Measurements from ENCODE around the gene GPC3.

- no peak for TF ChIP-seq POLR2A (IDR thresholded peaks at IDR 0.05; ENCODE audit: low read depth, low read length)
- TF ChIP-seq MXI1 (IDR thresholded peaks at IDR 0.05; ENCODE audit: borderline replicate concordance, low read depth, low read length) = no peak
- no peak for TF ChIP-seq CTCF (conservative IDR thresholded peaks at IDR 0.05; ENCODE audit: low read depth, low read length)
- no peak for TF ChIP-seq RAD21 (IDR thresholded peaks at IDR 0.05; ENCODE audit: low read length)
- no peak for TF ChIP-seq USF2 (IDR thresholded peaks at IDR 0.05; ENCODE audit: low read depth, low read length)
- no peak for TF ChIP-seq RFX5 (IDR thresholded peaks at IDR 0.05; ENCODE audit: low read depth, low read length)
- TF ChIP-seq FOS (IDR thresholded peaks at IDR 0.05; ENCODE audit: low read depth, low read length) = no peak
- TF ChIP-seq CEBPB (IDR thresholded peaks at IDR 0.05; ENCODE audit: low read depth, low read length) = no peak
Measured at GRCh38 chrX:133669214-133669613, 316.2 kb downstream of the GPC3 start.

Data from IMR-90 (cell line).